ELF-1 (cell line): ENCODE results near the gene KLF11.
A peak's percentile ranks its signal among the peaks of the same experiment; 100 is the strongest.
"Not testable (repeated sequence)": the region's sequence is repeated elsewhere in the genome, so short reads cannot be mapped to it uniquely, and the experiment has no call there.

ENCODE experiments used
- DNase-seq: peaks from one replicate; pipeline ENCODE4 v3.0.0-alpha.2; 2016; ENCODE audit warnings: low read depth, low spot score

Gene KLF11

GRCh38 chr2:10009271-10009810 lies 34.0 kb upstream of the KLF11 start:
- no peak for DNase-seq

DNA sequence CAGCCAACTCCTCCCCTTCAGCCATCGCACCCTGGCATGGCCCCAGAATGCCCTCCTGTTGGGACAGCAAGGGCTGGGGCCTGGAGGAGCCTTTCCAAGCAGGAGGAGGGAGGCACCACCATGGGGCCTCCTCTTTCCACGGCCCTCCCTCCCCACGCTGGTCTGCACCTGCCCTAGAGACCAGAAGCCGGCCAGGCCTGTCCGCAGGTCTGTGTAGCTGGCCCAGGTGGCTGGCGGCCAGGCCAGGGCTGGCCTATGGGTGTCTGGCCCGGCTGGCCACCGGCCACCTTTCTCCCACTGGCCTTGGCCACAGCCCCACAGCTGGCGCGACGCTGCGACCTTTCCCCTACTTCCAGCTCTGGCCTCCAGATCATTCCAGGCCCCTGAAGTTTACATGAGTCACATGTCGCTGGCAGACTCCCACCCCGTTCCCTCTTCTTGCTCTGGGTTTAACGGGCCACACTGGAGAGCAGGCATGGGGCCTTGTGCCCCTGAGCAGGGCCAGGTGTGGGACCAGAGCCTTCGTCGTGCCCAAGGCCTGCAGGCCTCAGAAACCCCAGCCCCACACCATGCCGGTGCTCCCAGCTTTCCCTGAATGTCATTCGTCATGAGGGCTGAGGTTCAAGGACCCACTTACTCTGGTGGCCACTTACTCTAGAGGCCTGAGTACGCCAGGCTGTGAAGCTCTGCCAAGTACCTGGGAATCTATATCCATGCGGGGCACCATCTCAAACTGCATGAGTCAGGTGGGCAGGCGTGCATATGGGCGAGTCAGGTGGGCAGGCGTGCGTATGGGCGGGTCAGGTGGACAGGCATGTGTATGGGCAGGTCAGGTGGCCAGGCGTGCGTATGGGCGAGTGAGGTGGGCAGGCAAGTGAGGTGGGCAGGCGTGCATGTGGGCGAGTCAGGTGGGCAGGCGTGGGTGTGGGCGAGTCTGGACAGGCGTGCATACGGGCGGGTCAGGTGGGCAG lies 33.3 kb upstream of the KLF11 start:
- DNase-seq: peak; percentile 16

DNA sequence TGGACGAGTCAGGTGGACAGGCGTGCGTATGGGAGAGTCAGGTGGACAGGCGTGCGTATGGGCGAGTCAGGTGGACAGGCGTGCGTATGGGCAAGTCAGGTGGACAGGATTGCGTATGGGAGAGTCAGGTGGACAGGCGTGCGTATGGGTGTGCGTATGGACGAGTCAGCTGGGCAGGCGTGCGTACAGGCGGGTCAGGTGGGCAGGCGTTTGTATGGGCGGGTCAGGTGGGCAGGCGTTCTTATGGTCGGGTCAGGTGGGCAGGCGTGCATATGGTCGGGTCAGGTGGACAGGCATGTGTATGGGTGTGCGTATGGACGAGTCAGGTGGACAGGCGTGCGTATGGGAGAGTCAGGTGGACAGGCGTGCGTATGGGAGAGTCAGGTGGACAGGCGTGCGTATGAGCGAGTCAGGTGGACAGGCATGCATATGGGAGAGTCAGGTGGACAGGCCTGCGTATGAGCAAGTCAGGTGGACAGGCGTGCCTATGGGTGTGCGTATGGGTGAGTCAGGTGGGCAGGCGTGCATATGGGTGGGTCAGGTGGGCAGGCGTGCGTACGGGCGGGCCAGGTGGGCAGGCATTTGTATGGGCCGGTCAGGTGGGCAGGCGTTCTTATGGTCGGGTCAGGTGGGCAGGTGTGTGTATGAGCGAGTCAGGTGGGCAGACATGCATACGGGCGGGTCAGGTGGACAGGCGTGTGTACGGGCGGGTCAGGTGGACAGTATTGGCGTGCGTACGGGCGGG lies 32.3 kb upstream of the KLF11 start:
- DNase-seq: not testable (repeated sequence)

GRCh38 chr2:10011606-10012325 lies 31.6 kb upstream of the KLF11 start:
- DNase-seq: not testable (repeated sequence)

DNA sequence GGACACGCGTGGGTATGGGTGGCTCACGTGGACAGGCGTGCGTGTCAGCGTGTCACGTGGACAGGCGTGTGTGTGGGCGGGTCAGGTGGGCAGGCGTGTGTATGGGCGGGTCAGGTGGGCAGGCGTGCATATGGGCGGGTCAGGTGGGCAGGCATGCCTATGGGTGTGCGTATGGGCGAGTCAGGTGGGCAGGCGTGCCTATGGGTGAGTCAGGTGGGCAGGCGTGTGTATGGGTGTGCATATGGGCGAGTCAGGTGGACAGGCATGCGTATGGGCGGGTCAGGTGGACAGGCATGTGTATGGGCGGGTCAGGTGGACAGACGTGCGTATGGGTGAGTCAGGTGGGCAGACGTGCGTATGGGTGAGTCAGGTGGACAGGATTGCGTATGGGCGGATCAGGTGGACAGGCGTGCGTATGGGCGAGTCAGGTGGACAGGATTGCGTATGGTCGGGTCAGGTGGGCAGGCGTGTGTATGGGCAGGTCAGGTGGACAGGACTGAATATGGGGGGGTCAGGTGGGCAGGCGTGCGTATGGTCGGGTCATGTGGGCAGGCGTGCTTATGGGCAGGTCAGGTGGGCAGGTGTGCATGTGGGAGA lies 30.9 kb upstream of the KLF11 start:
- DNase-seq: not testable (repeated sequence)

DNA sequence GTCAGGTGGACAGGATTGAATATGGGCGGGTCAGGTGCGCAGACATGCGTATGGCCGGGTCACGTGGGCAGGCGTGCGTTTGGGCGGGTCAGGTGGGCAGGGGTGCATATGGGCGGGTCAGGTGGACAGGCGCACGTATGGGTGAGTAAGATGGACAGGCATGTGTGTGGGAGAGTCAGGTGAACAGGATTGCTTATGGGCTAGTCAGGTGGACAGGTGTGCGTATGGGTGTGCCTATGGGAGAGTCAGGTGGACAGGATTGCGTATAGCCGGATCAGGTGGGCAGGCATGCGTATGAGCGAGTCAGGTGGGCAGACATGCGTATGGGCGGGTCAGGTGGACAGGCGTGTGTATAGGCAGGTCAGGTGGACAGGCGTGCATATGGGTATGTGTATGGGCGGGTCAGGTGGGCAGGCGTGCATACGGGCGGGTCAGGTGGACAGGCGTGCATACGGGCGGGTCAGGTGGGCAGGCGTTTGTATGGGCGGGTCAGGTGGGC lies 30.3 kb upstream of the KLF11 start:
- DNase-seq: no peak

- DNase-seq: not testable (repeated sequence)
These were observed 29.5 kb upstream of the KLF11 start for GRCh38 chr2:10013651-10014417.

GRCh38 chr2:10014418-10015190 lies 28.7 kb upstream of the KLF11 start:
- no peak for DNase-seq

- DNase-seq: not testable (repeated sequence)
These were observed 27.9 kb upstream of the KLF11 start for GRCh38 chr2:10015376-10015989.

DNA sequence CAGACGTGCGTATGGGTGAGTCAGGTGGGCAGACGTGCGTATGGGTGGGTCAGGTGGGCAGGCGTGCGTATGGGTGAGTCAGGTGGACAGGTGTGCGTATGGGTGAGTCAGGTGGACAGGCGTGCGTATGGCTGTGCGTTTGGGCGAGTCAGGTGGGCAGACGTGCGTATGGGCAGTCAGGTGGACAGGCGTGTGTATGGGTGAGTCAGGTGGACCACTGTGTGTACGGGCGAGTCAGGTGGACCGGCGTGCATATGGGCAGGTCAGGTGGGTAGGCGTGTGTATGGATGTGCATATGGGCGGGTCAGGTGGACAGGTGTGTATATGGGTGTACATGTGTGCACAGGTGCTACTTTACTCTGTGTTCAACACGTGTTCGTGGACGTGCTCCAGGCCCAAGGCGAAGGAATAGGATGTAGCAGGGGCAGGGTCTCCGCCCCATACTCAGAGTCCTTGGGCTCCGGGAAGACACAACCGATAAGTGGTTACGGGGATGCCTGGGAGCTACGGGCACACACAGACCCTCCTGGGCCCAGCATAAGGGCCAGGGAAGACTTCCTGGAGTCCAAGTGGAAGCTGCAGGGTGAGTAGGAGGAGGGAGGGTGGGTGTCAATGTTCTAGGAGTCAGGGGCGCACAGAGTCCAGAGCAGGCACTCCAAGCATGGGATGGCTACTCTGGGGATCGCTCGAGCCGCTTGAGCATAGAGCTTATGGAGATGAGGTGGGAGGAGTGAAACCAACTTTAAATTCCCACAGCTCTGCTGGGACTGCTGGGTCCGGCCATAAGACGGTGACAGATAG lies 27.1 kb upstream of the KLF11 start:
- no peak for DNase-seq

GRCh38 chr2:10016802-10017258 lies 26.5 kb upstream of the KLF11 start:
- DNase-seq: no peak

- no peak for DNase-seq
These were observed 25.9 kb upstream of the KLF11 start for GRCh38 chr2:10017313-10017941.

GRCh38 chr2:10019174-10019573 lies 24.2 kb upstream of the KLF11 start:
- no peak for DNase-seq

GRCh38 chr2:10019602-10020400 lies 23.5 kb upstream of the KLF11 start:
- no peak for DNase-seq

- DNase-seq: no peak
These were observed 21.3 kb upstream of the KLF11 start for GRCh38 chr2:10022041-10022421.

DNA sequence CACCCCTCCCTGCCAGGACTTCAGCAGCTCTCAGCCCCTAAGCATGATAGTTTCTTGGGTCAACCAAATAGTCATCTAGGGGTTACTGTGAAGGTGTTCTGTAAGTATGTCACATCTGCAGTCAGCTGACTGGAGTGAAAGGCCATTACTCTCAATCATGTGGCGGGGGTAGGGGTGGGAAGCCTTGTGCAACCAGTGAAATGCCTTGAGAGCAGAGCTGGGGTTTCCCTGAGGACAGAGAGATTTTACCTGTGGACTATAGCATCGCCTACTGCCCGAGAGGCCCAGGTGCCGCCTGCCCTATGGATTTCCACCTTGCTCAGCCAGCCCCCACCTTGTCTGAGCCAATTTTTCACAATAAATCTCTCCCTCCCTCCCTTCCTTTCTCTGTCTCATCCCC lies 20.9 kb upstream of the KLF11 start:
- no peak for DNase-seq
